CD14-positive monocyte (primary cell): Measurements from ENCODE around the gene MRPL46. TPM values are rescaled to one million over a fixed set of nuclear protein-coding genes. Genes with fewer than 3 reads are reported as not detected.
A peak's percentile ranks its signal among the peaks of the same experiment; 100 is the strongest.

Experiments
- DNase-seq, 3 donors: peaks; one replicate each; pipeline ENCODE4 v3.0.0-alpha.2; 2011 to 2022
- H2AFZ ChIP-seq: 2 replicates; pipeline ENCODE4 v1.6.0; 2012; ENCODE audit warnings: mild to moderate bottlenecking, low read depth, low read length, inconsistent platforms; ENCODE audit not compliant: insufficient read depth, poor library complexity, severe bottlenecking
- H3K27ac ChIP-seq, 2 donors: 1 replicate in 1 of 2; 2 replicates in 1 of 2; pipeline ENCODE4 v1.5.1; 2012 to 2013; ENCODE audit warnings: low read length in 2 of 2, control low read depth in 1 of 2, inconsistent platforms in 1 of 2, low read depth in 1 of 2, mild to moderate bottlenecking in 1 of 2
- H3K27me3 ChIP-seq, 2 donors: one replicate each; pipeline versions ENCODE4 v1.6.0 to v1.6.1; 2011 to 2013; ENCODE audit warnings: low read length in 2 of 2; ENCODE audit not compliant: control insufficient read depth in 2 of 2, insufficient read depth in 2 of 2
- H3K36me3 ChIP-seq, 2 donors: replicated peaks in 1 of 2; 1 replicate in 1 of 2; 2 replicates in 1 of 2; pipeline versions ENCODE4 v1.5.1 to v1.6.1; 2012 to 2013; ENCODE audit warnings: low read length in 2 of 2, control low read depth in 1 of 2, inconsistent platforms in 1 of 2, mild to moderate bottlenecking in 1 of 2; ENCODE audit not compliant: insufficient read depth in 2 of 2, control insufficient read depth in 1 of 2
- H3K4me1 ChIP-seq, 2 donors: 1 replicate in 1 of 2; 2 replicates in 1 of 2; pipeline versions ENCODE4 v1.5.1 to v1.6.1; 2012 to 2013; ENCODE audit warnings: low read length in 2 of 2, control low read depth in 1 of 2, inconsistent platforms in 1 of 2, mild to moderate bottlenecking in 1 of 2, moderate library complexity in 1 of 2; ENCODE audit not compliant: insufficient read depth in 2 of 2, control insufficient read depth in 1 of 2
- H3K4me2 ChIP-seq: replicated peaks from 2 replicates; pipeline ENCODE3; 2012; ENCODE audit warnings: low read length, moderate library complexity, mild to moderate bottlenecking; ENCODE audit not compliant: poor library complexity, severe bottlenecking; ENCODE audit errors: extremely low read depth
- H3K4me3 ChIP-seq, 3 experiments: fragments of 200-600 bp in 1 of 3; sonication (generic) in 1 of 3; replicated peaks in 1 of 3; 1 replicate in 2 of 3; 2 replicates in 1 of 3; pipeline ENCODE4 v1.5.1; 2011 to 2013; ENCODE audit warnings: low read length in 3 of 3, mild to moderate bottlenecking in 3 of 3, control low read depth in 2 of 3, low read depth in 2 of 3, inconsistent platforms in 1 of 3, moderate library complexity in 1 of 3
- H3K79me2 ChIP-seq: 2 replicates; pipeline ENCODE4 v1.6.0; 2012; ENCODE audit warnings: mild to moderate bottlenecking, control low read depth, inconsistent platforms, low read length, moderate library complexity; ENCODE audit not compliant: insufficient read depth
- H3K9ac ChIP-seq: 2 replicates; pipeline ENCODE4 v1.6.0; 2017; ENCODE audit warnings: low read length, mild to moderate bottlenecking; ENCODE audit not compliant: insufficient read depth, poor library complexity, severe bottlenecking
- H3K9me3 ChIP-seq, 2 donors: replicated peaks in 1 of 2; 1 replicate in 1 of 2; 2 replicates in 1 of 2; pipeline versions ENCODE4 v1.5.1 to v1.6.1; 2012 to 2013; ENCODE audit warnings: low read length in 2 of 2, control low read depth in 1 of 2; ENCODE audit not compliant: control insufficient read depth in 1 of 2, insufficient read depth in 1 of 2
- H4K20me1 ChIP-seq: 2 replicates; pipeline ENCODE4 v1.6.0; 2012; ENCODE audit warnings: mild to moderate bottlenecking, low read length, control low read depth, moderate library complexity; ENCODE audit not compliant: insufficient read depth
- H3K27ac Mint-ChIP-seq, 7 donors: one replicate each; pipeline ENCODE4 v1.8.0; 2020; ENCODE audit warnings: mild to moderate bottlenecking in 7 of 7, mixed read lengths in 7 of 7, moderate library complexity in 6 of 7, inconsistent platforms in 2 of 7
- H3K27me3 Mint-ChIP-seq, 3 donors: one replicate each; pipeline ENCODE4 v1.8.0; 2021 to 2022; ENCODE audit warnings: low read depth in 3 of 3, mild to moderate bottlenecking in 3 of 3, mixed read lengths in 3 of 3, moderate library complexity in 3 of 3, inconsistent platforms in 1 of 3
- H3K36me3 Mint-ChIP-seq, 2 donors: one replicate each; pipeline ENCODE4 v1.8.0; 2020; ENCODE audit warnings: mixed read lengths in 2 of 2, inconsistent platforms in 1 of 2, mild to moderate bottlenecking in 1 of 2
- H3K4me1 Mint-ChIP-seq: one replicate; pipeline ENCODE4 v1.8.0; 2020; ENCODE audit warnings: mild to moderate bottlenecking, mixed read lengths
- H3K4me3 Mint-ChIP-seq, 2 donors: one replicate each; pipeline ENCODE4 v1.8.0; 2020; ENCODE audit warnings: mild to moderate bottlenecking in 2 of 2, mixed read lengths in 2 of 2, moderate library complexity in 1 of 2
- H3K9me3 Mint-ChIP-seq, 7 donors: one replicate each; pipeline ENCODE4 v1.8.0; 2020 to 2022; ENCODE audit warnings: mixed read lengths in 7 of 7, mild to moderate bottlenecking in 6 of 7, moderate library complexity in 6 of 7, inconsistent platforms in 2 of 7
- CTCF ChIP-seq: fragments of 200-600 bp; IDR thresholded peaks from one replicate; pipeline ENCODE4 v1.8.0; 2022; ENCODE audit warnings: antibody characterized with exemption, mild to moderate bottlenecking
- WGBS: methylation state at CpG from one replicate; pipeline ENCODE4 v1.1.5; 2013; ENCODE audit warnings: missing lambda C conversion rate; ENCODE audit not compliant: insufficient coverage; 5-methylcytosine and 5-hydroxymethylcytosine counted together
- intact Hi-C, 2 donors: fragments of 100-400 bp; cut with micrococcal nuclease; formaldehyde crosslinking; loops; one replicate each; pipeline versions ENCODE4 v1.15.0 to v1.15.1; 2023
- polyA plus RNA-seq, 3 donors: library from polyadenylated mRNA; depleted of rRNA in 1 of 3; unstranded in 2 of 3; stranded (reverse) in 1 of 3; fragments of 300-500 nt in 2 of 3; fragments of >200 nt in 1 of 3; fragmentation: Illumina TruSeq in 2 of 3; gene quantifications; 1 replicate in 2 of 3; 2 replicates in 1 of 3; pipeline ENCODE4 v1.2.3, GENCODE V29; 2012 to 2021

MRPL46 gene
- polyA plus RNA-seq, 3 donors, result 6.3 to 20.3 (median 17.0) TPM

GRCh38 chr15:88441076-88441730 lies 26.0 kb downstream of the MRPL46 start:
- peaks cover 7 to 17% (median 15%) of the 10 kb centered on the region in 3 donors for H3K27me3 Mint-ChIP-seq
- Histone ChIP-seq H3K4me3 (no peak overlapping the region), H2AFZ (no peak overlapping the region), H3K27ac (no peak overlapping the region), H3K4me1 (no peaks in the 10 kb centered on the region), H3K27me3 (peaks cover 0 to 4% of the 10 kb centered on the region in 2 donors), H3K9me3 (peaks cover 3 to 4% of the 10 kb centered on the region in 2 donors), H3K9ac (no peak overlapping the region), H3K36me3 (no peaks in the 10 kb centered on the region), H3K4me2 (no peak overlapping the region), H3K79me2 (no peaks in the 10 kb centered on the region), H4K20me1 (no peaks in the 10 kb centered on the region)
- DNase-seq, result no peak
- H3K9me3 Mint-ChIP-seq, result peaks cover 4 to 23% (median 11%) of the 10 kb centered on the region in 7 donors
- no peaks in the 10 kb centered on the region for H3K36me3 Mint-ChIP-seq
- no peak overlapping the region for H3K27ac Mint-ChIP-seq
- WGBS, result 100% methylated on average over 1 of the region's 2 CpGs
- no peaks in the 10 kb centered on the region for H3K4me1 Mint-ChIP-seq
- no peak overlapping the region for H3K4me3 Mint-ChIP-seq
- intact Hi-C loops, result no loop called here
- no peak for TF ChIP-seq CTCF

GRCh38 chr15:88440021-88440420 lies 27.2 kb downstream of the MRPL46 start:
- H3K27me3 ChIP-seq, result peaks cover 0 to 4% of the 10 kb centered on the region in 2 donors
- peak overlapping the region in 2 of 7 donors; percentile 7 to 70 for H3K27ac Mint-ChIP-seq
- 83% methylated on average over 1 of the region's 1 CpG for WGBS
- intact Hi-C loops, result no loop called here
- H3K36me3 Mint-ChIP-seq, result no peaks in the 10 kb centered on the region
- H3K9me3 ChIP-seq, result peaks cover 3 to 4% of the 10 kb centered on the region in 2 donors
- no peaks in the 10 kb centered on the region for H3K36me3 ChIP-seq
- H4K20me1 ChIP-seq, result no peaks in the 10 kb centered on the region
- H3K9ac ChIP-seq, result no peak overlapping the region
- H3K79me2 ChIP-seq, result no peaks in the 10 kb centered on the region
- H3K9me3 Mint-ChIP-seq, result peaks cover 4 to 23% (median 11%) of the 10 kb centered on the region in 7 donors
- no peaks in the 10 kb centered on the region for H3K4me1 Mint-ChIP-seq
- no peak overlapping the region for H2AFZ ChIP-seq
- no peak overlapping the region for H3K4me3 Mint-ChIP-seq
- no peak overlapping the region for H3K4me3 ChIP-seq
- no peak overlapping the region for H3K27ac ChIP-seq
- no peaks in the 10 kb centered on the region for H3K4me1 ChIP-seq
- DNase-seq, result no peak
- H3K27me3 Mint-ChIP-seq, result peaks cover 9 to 21% (median 13%) of the 10 kb centered on the region in 3 donors
- H3K4me2 ChIP-seq, result no peak overlapping the region
- TF ChIP-seq CTCF, result no peak
